IMR-90 (cell line): Measurements from ENCODE around the gene ARAP2.

Experiments
- USF2 ChIP-seq: fragments of 150-350 bp; IDR thresholded peaks from 2 replicates; pipeline ENCODE4 v1.6.1; 2017; ENCODE audit warnings: mild to moderate bottlenecking, antibody characterized with exemption, low read length, low read depth
- TF ChIP-seq, protein P1 (sequence below): conservative IDR thresholded peaks from 2 replicates; pipeline ENCODE4 v1.5.1; 2012; ENCODE audit warnings: mild to moderate bottlenecking, low read depth, low read length, improper control_type of control experiment

GRCh38 chr4:36173905-36174304 is 70.4 kb downstream of the ARAP2 start:
- TF ChIP-seq, protein P1, sequence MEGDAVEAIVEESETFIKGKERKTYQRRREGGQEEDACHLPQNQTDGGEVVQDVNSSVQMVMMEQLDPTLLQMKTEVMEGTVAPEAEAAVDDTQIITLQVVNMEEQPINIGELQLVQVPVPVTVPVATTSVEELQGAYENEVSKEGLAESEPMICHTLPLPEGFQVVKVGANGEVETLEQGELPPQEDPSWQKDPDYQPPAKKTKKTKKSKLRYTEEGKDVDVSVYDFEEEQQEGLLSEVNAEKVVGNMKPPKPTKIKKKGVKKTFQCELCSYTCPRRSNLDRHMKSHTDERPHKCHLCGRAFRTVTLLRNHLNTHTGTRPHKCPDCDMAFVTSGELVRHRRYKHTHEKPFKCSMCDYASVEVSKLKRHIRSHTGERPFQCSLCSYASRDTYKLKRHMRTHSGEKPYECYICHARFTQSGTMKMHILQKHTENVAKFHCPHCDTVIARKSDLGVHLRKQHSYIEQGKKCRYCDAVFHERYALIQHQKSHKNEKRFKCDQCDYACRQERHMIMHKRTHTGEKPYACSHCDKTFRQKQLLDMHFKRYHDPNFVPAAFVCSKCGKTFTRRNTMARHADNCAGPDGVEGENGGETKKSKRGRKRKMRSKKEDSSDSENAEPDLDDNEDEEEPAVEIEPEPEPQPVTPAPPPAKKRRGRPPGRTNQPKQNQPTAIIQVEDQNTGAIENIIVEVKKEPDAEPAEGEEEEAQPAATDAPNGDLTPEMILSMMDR = no peak
- TF ChIP-seq USF2 = no peak
